ENCODE data around the gene STARD9.
"Not testable (repeated sequence)": the region's sequence is repeated elsewhere in the genome, so short reads cannot be mapped to it uniquely, and the experiment has no call there.

The STARD9 gene

GRCh38 chr15:42591238-42591934 lies 16.0 kb downstream of the STARD9 start:
- DNase-seq: no peak

DNA sequence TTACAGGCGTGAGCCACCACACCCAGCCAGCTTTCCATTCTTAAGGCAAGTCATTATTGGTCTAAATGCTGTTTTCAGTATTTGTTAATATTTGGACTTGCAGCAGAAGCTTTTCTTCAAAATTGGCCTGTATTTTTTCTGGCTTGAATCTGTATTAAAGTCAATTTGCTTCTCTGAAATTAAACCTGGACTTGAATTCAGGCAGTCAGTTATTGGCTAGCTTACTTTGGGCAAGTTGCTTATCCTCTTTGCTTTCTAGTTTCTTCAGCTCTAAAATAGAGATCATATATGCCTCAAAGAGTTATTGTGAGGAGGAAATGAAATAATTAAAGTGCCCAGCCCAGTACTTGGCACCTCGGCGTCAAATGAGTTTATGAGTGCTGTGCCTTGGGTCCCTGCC lies 17.3 kb downstream of the STARD9 start:
- DNase-seq: no peak

GRCh38 chr15:42593143-42593542 lies 17.7 kb downstream of the STARD9 start:
- DNase-seq: no peak

GRCh38 chr15:42594095-42594494 lies 18.7 kb downstream of the STARD9 start:
- no peak for DNase-seq

- no peak for DNase-seq
Measured at GRCh38 chr15:42595626-42596240, 20.3 kb downstream of the STARD9 start.

DNA sequence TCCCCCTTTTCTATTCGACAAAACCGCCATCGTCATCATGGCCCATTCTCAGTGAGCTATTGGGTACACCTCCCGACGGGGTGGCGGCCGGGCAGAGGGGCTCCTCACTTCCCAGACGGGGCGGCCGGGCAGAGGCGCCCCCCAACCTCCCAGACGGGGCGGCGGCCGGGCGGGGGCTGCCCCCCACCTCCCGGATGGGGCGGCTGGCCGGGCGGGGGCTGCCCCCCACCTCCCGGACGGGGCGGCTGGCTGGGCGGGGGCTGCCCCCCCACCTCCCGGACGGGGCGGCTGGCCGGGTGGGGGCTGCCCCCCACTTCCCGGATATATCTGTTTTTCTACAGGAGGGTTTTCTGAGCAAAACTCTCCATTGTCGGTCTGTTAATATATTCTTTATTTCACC lies 25.9 kb downstream of the STARD9 start:
- DNase-seq: not testable (repeated sequence)

DNA sequence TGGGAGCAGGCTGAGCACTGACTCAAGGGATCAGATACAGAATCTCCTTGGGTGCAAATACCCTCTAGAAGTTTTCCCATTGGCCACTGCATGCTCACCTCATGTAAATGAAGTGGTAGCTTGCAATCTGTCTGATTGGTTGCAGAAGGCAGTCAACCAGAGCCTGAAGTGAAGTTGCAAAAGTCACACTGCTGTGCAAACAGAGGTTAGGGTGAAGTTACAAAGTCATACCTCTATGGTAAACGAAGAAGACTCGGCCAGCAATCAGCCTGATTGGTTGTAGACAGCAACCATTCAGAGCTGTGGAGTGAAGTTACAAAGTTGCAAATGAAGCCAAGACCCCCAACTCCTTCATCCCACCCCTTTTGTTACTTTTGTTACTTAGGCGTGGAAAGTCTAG lies 27.1 kb downstream of the STARD9 start:
- DNase-seq: no peak

DNA sequence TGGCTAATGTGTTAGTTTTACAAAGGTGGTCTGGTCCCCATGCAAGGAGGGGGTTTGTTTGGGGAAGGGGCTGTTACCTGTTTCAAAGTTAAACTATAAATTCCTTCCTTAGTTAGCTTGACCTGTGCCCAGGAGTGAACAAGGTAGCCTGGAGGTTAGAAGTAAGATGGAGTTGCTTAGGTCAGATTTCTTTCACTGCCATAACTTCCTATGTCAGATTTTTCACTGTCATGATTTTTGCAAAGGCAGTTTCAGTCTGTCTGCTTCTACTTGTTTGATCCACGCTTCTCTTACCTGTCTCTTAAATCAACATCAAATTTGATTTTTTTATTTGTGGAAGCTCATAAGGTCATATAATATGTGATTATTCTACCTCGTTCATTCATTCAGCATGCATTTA lies 28.6 kb downstream of the STARD9 start:
- no peak for DNase-seq

DNA sequence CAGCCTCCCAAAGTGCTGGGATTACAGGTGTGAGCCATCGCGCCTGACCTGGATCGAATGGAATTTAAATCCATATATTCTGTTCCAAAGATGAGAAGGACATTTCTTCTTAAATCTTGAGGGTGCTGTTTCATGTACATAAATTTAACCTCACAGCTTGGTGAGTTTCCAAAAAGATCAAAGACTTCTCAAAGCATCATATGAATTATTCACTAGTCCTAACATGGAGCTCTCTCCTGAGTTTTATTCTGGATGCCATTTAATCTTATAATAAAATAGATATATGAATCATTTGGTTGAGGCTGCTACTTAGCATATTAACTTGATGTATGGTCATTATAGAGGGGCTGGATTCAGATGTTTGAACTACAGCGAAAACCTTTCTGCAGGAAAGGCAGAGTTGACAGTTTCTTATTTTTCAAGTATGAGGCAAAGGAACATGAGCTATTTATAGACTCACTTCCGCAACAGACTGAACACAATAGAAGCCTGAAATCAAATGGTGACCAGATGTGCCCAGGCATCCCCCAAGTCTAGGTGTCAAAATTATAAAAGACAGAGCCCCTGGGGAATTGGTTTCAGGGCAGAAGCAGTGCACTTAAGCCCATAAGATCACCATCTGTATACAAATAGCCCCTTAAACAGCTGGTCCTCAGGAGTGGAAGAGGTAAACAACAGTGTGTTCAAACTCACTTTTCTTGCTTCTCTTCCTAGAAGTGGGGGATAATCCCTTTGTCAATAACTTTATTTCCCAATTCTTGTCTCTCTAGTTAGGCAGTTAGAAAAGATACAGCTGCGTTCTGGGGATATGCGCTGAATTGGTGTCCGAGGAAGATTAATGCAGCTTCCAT lies 29.7 kb downstream of the STARD9 start:
- DNase-seq: no peak

DNA sequence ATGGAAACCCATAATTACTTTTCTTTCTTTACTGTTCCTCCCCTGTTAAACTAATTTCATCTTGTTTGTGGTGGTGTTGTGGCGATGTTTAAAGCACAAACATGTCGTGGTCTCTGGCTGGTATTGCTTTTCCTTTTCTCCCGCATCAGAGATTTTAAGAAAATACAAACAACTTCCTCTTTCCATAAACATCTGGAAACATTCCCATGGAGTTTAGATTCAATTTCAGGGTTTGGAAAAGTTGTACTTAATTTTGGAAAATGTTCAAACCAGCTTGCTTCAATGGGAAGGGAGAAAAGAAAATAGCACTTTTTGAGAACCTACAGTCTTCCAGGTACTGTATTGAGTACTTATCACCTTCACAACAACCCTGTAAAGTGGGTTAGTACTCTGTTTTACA lies 30.4 kb downstream of the STARD9 start:
- DNase-seq: no peak

DNA sequence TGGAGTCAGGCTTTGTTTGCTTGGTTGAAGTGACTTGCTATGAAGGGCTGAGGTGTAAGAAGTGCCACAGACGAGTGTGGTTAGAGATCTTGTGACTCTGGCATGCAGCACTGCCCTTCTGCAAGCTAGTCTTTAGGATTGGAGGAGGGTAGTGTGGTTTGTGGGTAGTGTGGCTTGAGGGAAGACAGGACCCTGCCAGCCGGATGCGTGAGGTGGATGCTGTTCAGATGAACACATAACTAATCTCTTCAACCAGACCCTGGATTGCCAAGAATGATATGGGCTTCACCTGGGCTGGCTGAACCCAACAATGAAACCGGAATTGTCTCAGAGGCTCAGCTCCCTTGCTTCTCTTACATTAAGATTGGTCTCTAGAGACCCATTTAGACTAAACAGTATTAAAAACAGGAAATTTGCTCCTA lies 32.7 kb downstream of the STARD9 start:
- DNase-seq: no peak

DNA sequence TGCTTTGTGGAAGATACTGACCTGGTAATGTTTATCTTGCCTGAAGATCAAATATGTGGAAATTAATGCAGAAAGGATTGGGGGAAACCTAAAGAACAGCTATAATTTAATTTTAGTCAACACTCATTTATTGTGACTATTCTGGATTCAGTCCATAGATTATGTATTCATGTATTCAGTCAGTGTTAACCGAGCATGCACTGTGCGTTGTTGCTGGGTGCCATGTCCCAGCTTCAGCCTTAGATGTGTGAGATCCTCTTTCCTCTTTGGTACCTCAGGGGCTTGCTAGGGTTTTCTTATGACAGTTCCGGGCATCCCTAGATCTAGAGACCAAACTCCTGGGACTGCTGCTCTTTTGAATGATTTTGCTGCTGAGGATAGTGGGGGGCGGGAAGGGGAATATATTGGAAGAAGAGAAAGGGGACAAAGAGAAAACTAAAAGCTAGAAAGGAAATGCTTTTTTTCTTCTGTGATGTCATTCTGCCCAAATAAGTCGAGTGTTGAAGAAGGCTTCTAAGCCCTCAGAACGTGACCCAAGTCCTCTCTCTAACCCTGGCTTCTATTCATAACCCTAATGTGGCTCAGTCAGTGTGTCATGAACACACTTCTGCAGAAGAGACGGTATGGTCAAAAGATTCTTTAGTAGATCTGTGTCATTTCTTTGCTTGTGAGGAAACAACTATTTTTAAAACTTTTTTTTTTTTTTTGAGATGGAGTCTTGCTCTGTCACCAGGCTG lies 33.5 kb downstream of the STARD9 start:
- DNase-seq: no peak

GRCh38 chr15:42611532-42611931 lies 36.1 kb downstream of the STARD9 start:
- DNase-seq: no peak

- no peak for DNase-seq
Measured at GRCh38 chr15:42612367-42612912, 37.0 kb downstream of the STARD9 start.

GRCh38 chr15:42616107-42616506 lies 40.7 kb downstream of the STARD9 start:
- no peak for DNase-seq

DNA sequence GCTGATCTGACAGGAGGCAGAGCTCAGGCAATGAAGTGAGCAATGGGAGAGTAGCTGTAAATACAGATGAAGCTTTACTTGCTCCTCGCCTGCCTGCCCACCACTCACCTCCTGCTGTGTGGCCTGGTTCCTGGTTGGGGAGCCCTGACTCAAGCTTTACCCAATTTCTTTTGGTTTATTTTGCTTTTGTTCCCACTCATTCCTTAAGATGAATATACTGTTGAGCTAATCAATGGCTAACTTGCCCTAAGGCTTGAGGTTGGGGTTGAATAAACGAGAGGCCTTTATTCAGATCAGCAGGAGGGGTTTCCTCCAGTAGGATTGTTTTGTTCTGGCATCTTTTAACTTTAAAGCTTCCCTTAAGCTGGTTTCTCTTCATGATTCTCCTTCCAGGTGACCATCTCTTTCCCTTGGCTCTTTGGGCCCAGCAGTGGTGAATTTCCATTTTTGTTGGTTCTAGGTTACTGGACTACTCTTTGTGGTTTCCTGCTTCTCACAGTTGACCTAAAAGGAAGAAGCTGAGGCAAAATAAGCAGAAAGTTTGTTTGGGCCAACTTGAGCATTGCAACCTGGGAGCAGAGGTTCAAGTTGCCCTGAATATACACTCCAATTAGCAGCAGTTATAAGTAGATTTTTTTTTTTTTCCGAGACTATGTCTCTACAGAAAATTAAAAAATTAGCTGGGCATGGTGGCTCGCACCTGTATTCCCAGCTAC lies 44.4 kb downstream of the STARD9 start:
- DNase-seq: no peak

DNA sequence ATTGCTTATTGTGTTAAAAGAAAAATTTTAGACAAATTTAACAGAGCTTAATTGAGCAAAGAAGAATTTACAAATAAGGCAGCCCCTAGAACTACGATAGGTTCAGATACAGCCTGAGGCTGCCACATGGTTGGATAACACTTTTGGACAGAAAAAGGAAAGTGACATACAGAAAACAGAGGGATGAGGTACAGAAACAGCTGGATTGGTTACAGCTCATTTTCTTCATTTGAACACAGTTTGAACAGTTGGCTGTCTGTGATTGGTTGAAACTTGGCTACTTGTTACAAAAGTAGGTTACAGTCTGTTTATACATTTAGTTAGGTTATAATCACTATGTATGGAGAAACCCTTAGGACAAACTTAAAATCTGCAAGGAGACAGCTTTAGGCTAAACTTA lies 46.0 kb downstream of the STARD9 start:
- DNase-seq: no peak

DNA sequence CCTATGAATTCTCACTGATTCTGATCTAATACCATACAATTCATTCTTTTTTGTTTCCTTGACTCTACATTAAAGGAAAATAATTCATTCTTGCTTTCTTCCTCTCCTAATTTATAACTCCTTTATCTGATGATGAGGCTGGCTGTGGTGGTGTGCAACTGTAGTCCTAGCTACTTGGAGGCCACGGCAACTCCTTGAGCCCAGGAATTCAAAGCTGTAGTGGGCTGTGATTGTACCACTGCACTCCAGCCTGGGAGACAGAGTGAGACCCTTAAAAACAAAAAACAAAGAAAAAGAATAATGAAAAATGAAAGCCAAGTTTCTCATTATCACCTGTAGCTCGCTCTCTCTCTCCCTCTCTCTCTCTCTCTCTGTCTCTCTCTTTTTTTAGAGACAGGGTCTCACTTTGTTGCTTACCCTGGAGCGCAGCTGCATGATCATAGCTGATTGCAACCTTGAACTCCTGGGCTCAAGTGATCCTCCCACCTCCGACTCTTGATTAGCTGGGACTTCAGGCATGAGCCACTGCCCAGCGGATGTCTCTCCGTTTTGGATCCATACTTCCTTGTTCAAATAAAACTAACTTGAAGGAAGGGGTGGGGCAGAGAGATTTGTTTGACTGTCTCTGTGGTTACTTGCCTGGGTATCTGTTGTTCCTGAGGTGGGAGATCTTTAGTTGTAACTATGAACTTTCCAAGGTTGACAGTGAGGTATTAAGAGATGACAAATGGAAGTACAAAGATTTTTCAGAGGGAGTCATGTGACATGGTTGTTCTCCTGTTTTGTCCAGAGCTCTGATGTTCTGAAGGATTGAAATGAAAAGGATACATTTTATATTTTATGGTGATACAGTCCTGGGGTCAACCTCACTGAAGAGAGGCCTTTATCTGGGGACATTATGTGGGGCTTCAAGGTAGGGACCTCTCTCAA lies 46.9 kb downstream of the STARD9 start:
- no peak for DNase-seq

DNA sequence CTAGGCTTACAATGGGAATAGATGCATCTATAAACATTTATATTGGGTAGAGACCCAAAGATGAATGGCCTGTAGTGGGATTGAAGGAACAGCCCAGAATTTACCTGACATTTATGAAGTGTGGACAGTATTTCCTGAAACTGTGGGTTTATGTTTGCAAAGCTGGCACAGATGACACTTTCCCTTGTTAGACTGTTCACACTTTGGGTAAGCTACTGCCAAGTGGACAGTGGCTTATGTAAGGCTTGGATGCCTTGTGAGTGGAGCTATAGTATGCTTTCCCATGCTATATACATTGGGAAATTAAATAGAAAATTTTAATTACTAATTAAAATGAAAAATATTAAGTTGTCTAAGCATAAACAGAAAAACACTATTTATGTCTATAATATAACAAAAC lies 48.5 kb downstream of the STARD9 start:
- no peak for DNase-seq

- no peak for DNase-seq
Measured at GRCh38 chr15:42627485-42627884, 52.1 kb downstream of the STARD9 start.

DNA sequence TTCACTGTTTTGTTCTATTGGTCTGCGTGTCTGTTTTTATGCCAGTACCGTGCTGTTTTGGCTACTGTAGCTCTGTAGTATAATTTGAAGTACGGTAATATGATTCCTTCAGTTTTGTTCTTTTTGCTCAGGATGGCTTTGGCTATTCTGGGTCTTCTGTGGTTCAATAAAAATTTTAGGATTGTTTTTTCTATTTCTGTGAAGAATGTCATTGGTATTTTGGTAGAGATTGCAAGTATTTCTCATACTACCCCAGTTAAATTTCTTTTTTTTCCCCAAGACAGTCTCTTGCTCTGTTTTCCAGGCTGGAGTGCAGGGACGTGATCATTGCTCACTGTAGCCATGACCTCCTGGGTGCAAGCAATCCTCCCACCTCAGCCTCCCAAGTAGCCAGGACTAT lies 53.4 kb downstream of the STARD9 start:
- no peak for DNase-seq

Measured in NCI-H345 (cell line).